Keratinocyte (primary cell): ENCODE measurements around the gene FBXL17. TPM values are rescaled to one million over a fixed set of nuclear protein-coding genes. Genes with fewer than 3 reads are reported as not detected.
A peak's percentile ranks its signal among the peaks of the same experiment; 100 is the strongest.

Source experiments
- DNase-seq: peaks from one replicate; pipeline ENCODE4 v3.0.0-alpha.2; 2011; ENCODE audit warnings: low read depth, missing footprints, low spot score
- FAIRE-seq: peaks from 2 replicates; lab custom pipeline; 2011; peaks lifted over from hg19 to GRCh38; lab: Jason Lieb, UNC
- H2AFZ ChIP-seq: 2 replicates; pipeline ENCODE4 v1.6.0; 2012; ENCODE audit warnings: low read length, control low read depth, inconsistent platforms; ENCODE audit not compliant: control insufficient read depth
- H3K27ac ChIP-seq: 2 replicates; pipeline ENCODE4 v1.5.1; 2011; ENCODE audit warnings: low read length; ENCODE audit not compliant: control insufficient read depth, insufficient read depth
- H3K27me3 ChIP-seq: 3 replicates; pipeline ENCODE4 v1.6.0; 2011; ENCODE audit warnings: low read length; ENCODE audit not compliant: control insufficient read depth, insufficient read depth; ENCODE audit errors: extremely low read depth
- H3K36me3 ChIP-seq, 2 experiments: 2 replicates in 1 of 2; 3 replicates in 1 of 2; pipeline ENCODE4 v1.5.1; 2011; ENCODE audit warnings: low read length in 2 of 2, mild to moderate bottlenecking in 1 of 2; ENCODE audit not compliant: control insufficient read depth in 2 of 2, insufficient read depth in 2 of 2; ENCODE audit errors: extremely low read depth in 1 of 2
- H3K4me1 ChIP-seq: 3 replicates; pipeline ENCODE4 v1.5.1; 2011; ENCODE audit warnings: low read length; ENCODE audit not compliant: control insufficient read depth, insufficient read depth; ENCODE audit errors: extremely low read depth
- H3K4me2 ChIP-seq: 3 replicates; pipeline ENCODE4 v1.6.0; 2011; ENCODE audit warnings: low read depth, low read length; ENCODE audit not compliant: control insufficient read depth, insufficient read depth; ENCODE audit errors: extremely low read depth
- H3K4me3 ChIP-seq, 3 experiments: fragments of 200-600 bp in 1 of 3; sonication (generic) in 1 of 3; 2 replicates in 2 of 3; 3 replicates in 1 of 3; pipeline ENCODE4 v1.5.1; 2011 to 2016; ENCODE audit warnings: low read length in 3 of 3, mild to moderate bottlenecking in 3 of 3, control low read depth in 2 of 3, inconsistent platforms in 1 of 3, low read depth in 1 of 3, mixed read lengths in 1 of 3, mixed run types in 1 of 3, moderate library complexity in 1 of 3; ENCODE audit not compliant: control insufficient read depth in 2 of 3, insufficient read depth in 2 of 3; ENCODE audit errors: extremely low read depth in 1 of 3
- H3K79me2 ChIP-seq: 2 replicates; pipeline ENCODE4 v1.6.0; 2012; ENCODE audit warnings: low read length; ENCODE audit not compliant: control insufficient read depth, insufficient read depth
- H3K9ac ChIP-seq: 3 replicates; pipeline ENCODE4 v1.6.0; 2011; ENCODE audit warnings: low read length; ENCODE audit not compliant: control insufficient read depth, insufficient read depth; ENCODE audit errors: extremely low read depth
- H3K9me1 ChIP-seq: 3 replicates; pipeline ENCODE4 v1.6.0; 2011; ENCODE audit warnings: low read length; ENCODE audit not compliant: control insufficient read depth, insufficient read depth; ENCODE audit errors: extremely low read depth
- H3K9me3 ChIP-seq: 2 replicates; pipeline ENCODE4 v1.5.1; 2012; ENCODE audit warnings: low read depth, low read length; ENCODE audit not compliant: control insufficient read depth
- H4K20me1 ChIP-seq: 3 replicates; pipeline ENCODE4 v1.6.0; 2011; ENCODE audit warnings: low read length; ENCODE audit not compliant: control insufficient read depth, insufficient read depth; ENCODE audit errors: extremely low read depth
- CTCF ChIP-seq, 3 experiments: IDR thresholded peaks in 1 of 3; conservative IDR thresholded peaks in 1 of 3; optimal IDR thresholded peaks in 1 of 3; 2 replicates in 2 of 3; 3 replicates in 1 of 3; pipeline versions ENCODE3 to v1.5.1; 2011; ENCODE audit warnings: low read length in 3 of 3, mild to moderate bottlenecking in 3 of 3, moderate library complexity in 2 of 3, control low read depth in 1 of 3, inconsistent platforms in 1 of 3; ENCODE audit not compliant: insufficient read depth in 2 of 3; ENCODE audit errors: extremely low read depth in 1 of 3
- EZH2 ChIP-seq: IDR thresholded peaks from one replicate; pipeline ENCODE4 v1.6.1; 2012; ENCODE audit warnings: inconsistent platforms, mild to moderate bottlenecking, low read length, moderate library complexity
- dilution Hi-C: fragments of 300-500 bp; cut with MboI; formaldehyde crosslinking; loops from one replicate; pipeline ENCODE4 v1.7.0; 2020; ENCODE audit warnings: low sequenced_read_pairs; ENCODE audit not compliant: extremely low pct_ligation_motif_present
- polyA plus RNA-seq, 5 experiments: library from polyadenylated mRNA; depleted of rRNA in 3 of 5; stranded (reverse) in 3 of 5; stranded (forward) in 1 of 5; unstranded in 1 of 5; fragments of >200 nt; gene quantifications; 1 replicate in 1 of 5; 2 replicates in 3 of 5; 3 replicates in 1 of 5; pipeline versions ENCODE4 v1.2.1 to v1.2.3, GENCODE V29; 2011 to 2012; ENCODE audit warnings: missing spikeins in 2 of 5, low read depth in 1 of 5, low replicate concordance in 1 of 5

FBXL17 gene
- polyA plus RNA-seq, 1 donor (not counting 4 experiments of a cell fraction or from before 2014, with no cell fraction given) = 5.7 TPM

DNA sequence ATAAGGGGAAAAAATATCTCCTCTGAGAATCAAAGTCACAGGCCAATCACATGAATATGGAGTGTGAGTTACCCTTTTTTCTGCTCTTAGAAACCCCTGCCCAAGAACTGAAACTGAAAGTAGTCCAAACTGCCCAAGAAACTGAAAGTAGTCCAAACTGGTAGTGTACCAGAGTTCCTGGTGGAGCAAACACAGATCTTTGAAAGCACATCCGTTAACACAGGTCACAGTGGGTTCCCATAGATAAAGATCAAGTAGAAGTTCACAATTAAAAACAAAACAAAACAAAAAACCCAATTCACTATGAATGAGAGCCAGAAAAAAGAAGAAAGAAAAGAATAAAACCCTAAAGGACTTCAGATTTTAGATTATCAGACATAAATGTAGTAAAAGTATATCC is 378.7 kb downstream of the FBXL17 start:
- no peaks in the 10 kb centered on the region for H3K4me1 ChIP-seq
- no peaks in the 10 kb centered on the region for H3K9me1 ChIP-seq
- H3K36me3 ChIP-seq = no peaks in the 10 kb centered on the region
- peak overlapping the region; percentile 48 for H3K4me2 ChIP-seq
- no peak overlapping the region for H3K27ac ChIP-seq
- dilution Hi-C loops = no loop called here
- peak overlapping the region; percentile 71 for H2AFZ ChIP-seq
- H3K27me3 ChIP-seq = no peaks in the 10 kb centered on the region
- no peak for TF ChIP-seq CTCF (optimal IDR thresholded peaks at IDR 0.05 in 1 of 3, IDR thresholded peaks at IDR 0.05 in 1 of 3, conservative IDR thresholded peaks at IDR 0.05 in 1 of 3; ENCODE audit: extremely low read depth in 1 of 3, insufficient read depth in 2 of 3, low read length in 3 of 3)
- no peak for TF ChIP-seq EZH2
- H3K9ac ChIP-seq = no peak overlapping the region
- no peaks in the 10 kb centered on the region for H4K20me1 ChIP-seq
- peak overlapping the region in 1 of 3 experiments; percentile 42 for H3K4me3 ChIP-seq
- H3K9me3 ChIP-seq = no peaks in the 10 kb centered on the region
- FAIRE-seq (no peak), DNase-seq (no peak)
- H3K79me2 ChIP-seq = no peaks in the 10 kb centered on the region

GRCh38 chr5:108001222-108001621 is 380.7 kb downstream of the FBXL17 start:
- Histone ChIP-seq H3K9me3 (no peaks in the 10 kb centered on the region), H4K20me1 (no peaks in the 10 kb centered on the region), H3K4me2 (no peak overlapping the region), H3K9ac (no peak overlapping the region), H3K4me1 (no peaks in the 10 kb centered on the region), H3K9me1 (no peaks in the 10 kb centered on the region), H3K79me2 (no peaks in the 10 kb centered on the region), H2AFZ (no peak overlapping the region), H3K27ac (no peak overlapping the region), H3K4me3 (no peak overlapping the region), H3K27me3 (no peaks in the 10 kb centered on the region), H3K36me3 (no peaks in the 10 kb centered on the region)
- FAIRE-seq = no peak
- dilution Hi-C loops = no loop called here
- no peak for TF ChIP-seq EZH2
- no peak for TF ChIP-seq CTCF (optimal IDR thresholded peaks at IDR 0.05 in 1 of 3, IDR thresholded peaks at IDR 0.05 in 1 of 3, conservative IDR thresholded peaks at IDR 0.05 in 1 of 3; ENCODE audit: extremely low read depth in 1 of 3, insufficient read depth in 2 of 3, low read length in 3 of 3)
- no peak for DNase-seq
